Liver (tissue), 9 donors: ENCODE measurements around the gene GAPDH. TPM values are rescaled to one million over a fixed set of nuclear protein-coding genes. Genes with fewer than 3 reads are reported as not detected.
"Not testable (repeated sequence)": the region's sequence is repeated elsewhere in the genome, so short reads cannot be mapped to it uniquely, and the experiment has no call there.

Source experiments
- DNase-seq: peaks from one replicate; pipeline ENCODE4 v3.0.0-alpha.2; 2017; ENCODE audit warnings: low spot score
- H3K27ac ChIP-seq, 2 donors: one replicate each; pipeline ENCODE4 v1.7.0; 2013; ENCODE audit warnings: inconsistent platforms in 2 of 2, low read length in 2 of 2, control low read depth in 1 of 2, low read depth in 1 of 2, mild to moderate bottlenecking in 1 of 2
- H3K27me3 ChIP-seq, 4 donors: one replicate each; pipeline versions ENCODE4 v1.6.1 to v1.7.0; 2013; ENCODE audit warnings: low read length in 3 of 4, inconsistent platforms in 1 of 4, mild to moderate bottlenecking in 1 of 4, moderate library complexity in 1 of 4; ENCODE audit not compliant: control insufficient read depth in 4 of 4, insufficient read depth in 4 of 4
- H3K36me3 ChIP-seq, 4 donors: one replicate each; pipeline versions ENCODE4 v1.6.1 to v1.7.0; 2013; ENCODE audit warnings: low read length in 3 of 4, mild to moderate bottlenecking in 3 of 4, low read depth in 1 of 4, moderate library complexity in 1 of 4; ENCODE audit not compliant: control insufficient read depth in 4 of 4, insufficient read depth in 3 of 4
- H3K4me1 ChIP-seq, 4 donors: one replicate each; pipeline versions ENCODE4 v1.6.1 to v1.7.0; 2013; ENCODE audit warnings: low read length in 3 of 4, mild to moderate bottlenecking in 3 of 4, moderate library complexity in 1 of 4; ENCODE audit not compliant: control insufficient read depth in 4 of 4, insufficient read depth in 4 of 4
- H3K4me3 ChIP-seq, 3 donors: one replicate each; pipeline versions ENCODE4 v1.6.1 to v1.7.0; 2013; ENCODE audit warnings: low read length in 3 of 3, control low read depth in 1 of 3, low read depth in 1 of 3, mild to moderate bottlenecking in 1 of 3
- H3K9ac ChIP-seq, 2 donors: one replicate each; pipeline ENCODE4 v1.7.0; 2013; ENCODE audit warnings: low read length in 2 of 2, mild to moderate bottlenecking in 2 of 2, moderate library complexity in 2 of 2, control low read depth in 1 of 2, low read depth in 1 of 2
- H3K9me3 ChIP-seq, 4 donors: one replicate each; pipeline versions ENCODE4 v1.6.1 to v1.7.0; 2013; ENCODE audit warnings: low read length in 3 of 4; ENCODE audit not compliant: control insufficient read depth in 4 of 4
- ATF3 ChIP-seq: IDR thresholded peaks from 2 replicates; pipeline ENCODE4 v1.6.1; 2016; ENCODE audit warnings: antibody characterized with exemption
- CTCF ChIP-seq: fragments of 150-350 bp; IDR thresholded peaks from 2 replicates; pipeline ENCODE4 v1.5.1; 2017; ENCODE audit warnings: improper control_type of control experiment, low read depth, low read length; ENCODE audit not compliant: missing input control
- EGR1 ChIP-seq, 2 donors: IDR thresholded peaks; 2 replicates each; pipeline ENCODE4 v1.6.1; 2016 to 2018; ENCODE audit warnings: antibody characterized with exemption in 2 of 2, low read depth in 2 of 2
- FOXA1 ChIP-seq: IDR thresholded peaks from 2 replicates; pipeline ENCODE4 v1.6.1; 2016; ENCODE audit warnings: antibody characterized with exemption
- FOXA2 ChIP-seq: IDR thresholded peaks from 2 replicates; pipeline ENCODE4 v1.6.1; 2016; ENCODE audit warnings: antibody characterized with exemption
- GABPA ChIP-seq, 2 donors: IDR thresholded peaks in 1 of 2; conservative IDR thresholded peaks in 1 of 2; 2 replicates each; pipeline ENCODE4 v1.6.1; 2016; ENCODE audit warnings: antibody characterized with exemption in 2 of 2, mild to moderate bottlenecking in 1 of 2, moderate library complexity in 1 of 2
- HNF4G ChIP-seq: IDR thresholded peaks from 2 replicates; pipeline ENCODE4 v1.6.1; 2016; ENCODE audit warnings: antibody characterized with exemption
- JUND ChIP-seq, 2 donors: IDR thresholded peaks; 2 replicates each; pipeline ENCODE4 v1.6.1; 2016; ENCODE audit warnings: antibody characterized with exemption in 2 of 2
- MAX ChIP-seq: IDR thresholded peaks from 2 replicates; pipeline ENCODE4 v1.6.1; 2016; ENCODE audit warnings: antibody characterized with exemption
- NR2F2 ChIP-seq: IDR thresholded peaks from 2 replicates; pipeline ENCODE4 v1.6.1; 2016; ENCODE audit warnings: antibody characterized with exemption
- RAD21 ChIP-seq, 2 donors: IDR thresholded peaks; 2 replicates each; pipeline ENCODE4 v1.6.1; 2016; ENCODE audit warnings: antibody characterized with exemption in 2 of 2, mild to moderate bottlenecking in 2 of 2
- RXRA ChIP-seq, 2 donors: IDR thresholded peaks; 2 replicates each; pipeline ENCODE4 v1.6.1; 2017 to 2018; ENCODE audit warnings: antibody characterized with exemption in 2 of 2, mild to moderate bottlenecking in 1 of 2
- SP1 ChIP-seq: IDR thresholded peaks from 2 replicates; pipeline ENCODE4 v1.6.1; 2018; ENCODE audit warnings: antibody characterized with exemption, mild to moderate bottlenecking
- TAF1 ChIP-seq: conservative IDR thresholded peaks from 2 replicates; pipeline ENCODE4 v1.6.1; 2016; ENCODE audit warnings: antibody characterized with exemption, mild to moderate bottlenecking
- YY1 ChIP-seq: IDR thresholded peaks from 2 replicates; pipeline ENCODE4 v1.6.1; 2016; ENCODE audit warnings: antibody characterized with exemption, mild to moderate bottlenecking
- ZBTB33 ChIP-seq: IDR thresholded peaks from 2 replicates; pipeline ENCODE4 v1.6.1; 2016; ENCODE audit warnings: antibody characterized with exemption
- WGBS: extraction: QIAGEN DNeasy Blood & Tissue Kit; methylation state at CpG from one replicate; pipeline ENCODE4 v1.1.7; 2013; 5-methylcytosine and 5-hydroxymethylcytosine counted together
- polyA plus RNA-seq, 2 donors: library from polyadenylated mRNA; stranded (reverse) in 1 of 2; unstranded in 1 of 2; fragments of 200-250 nt in 1 of 2; fragments of >200 nt in 1 of 2; fragmentation: Nextera tagmentation in 1 of 2; extraction: Ambion mirVana in 1 of 2; gene quantifications; one replicate each; pipeline versions ENCODE4 v1.2.1 to v1.2.3, GENCODE V29; 2013 to 2015
- total RNA-seq, 2 donors: library from RNA; depleted of rRNA; stranded (reverse); fragments of >200 nt; gene quantifications; one replicate each; pipeline ENCODE4 v1.2.3, GENCODE V29; 2014
- donor health status: healthy.
- donor health status: healthy.
- donor health status: healthy.
- donor health status: healthy.
- donor health status: healthy.

Gene GAPDH
- total and polyA plus RNA-seq, 4 donors = 1,234 to 2,082 (median 1,344) TPM

- Histone ChIP-seq H3K4me3 (no peak overlapping the region), H3K27ac (no peak overlapping the region), H3K36me3 (peaks cover 11 to 32% (median 21%) of the 10 kb centered on the region in 4 donors), H3K9ac (no peak overlapping the region), H3K27me3 (no peaks in the 10 kb centered on the region), H3K4me1 (peaks cover 0 to 40% (median 31%) of the 10 kb centered on the region in 4 donors), H3K9me3 (no peaks in the 10 kb centered on the region)
- DNase-seq = no peak
- WGBS = 93% methylated on average over 4 of the region's 4 CpGs
- TF ChIP-seq ATF3 (no peak), MAX (no peak), CTCF (no peak), ZBTB33 (no peak), YY1 (no peak), FOXA2 (no peak), RXRA (IDR thresholded peaks at IDR 0.05) (no peak), TAF1 (no peak), FOXA1 (no peak), EGR1 (IDR thresholded peaks at IDR 0.05; ENCODE audit: low read depth in 2 of 2) (no peak), GABPA (IDR thresholded peaks at IDR 0.05 in 1 of 2, conservative IDR thresholded peaks at IDR 0.05 in 1 of 2) (no peak), RAD21 (IDR thresholded peaks at IDR 0.05) (no peak), SP1 (no peak), NR2F2 (no peak), HNF4G (no peak), JUND (IDR thresholded peaks at IDR 0.05) (no peak)
Measured at GRCh38 chr12:6556857-6557256, 22.5 kb downstream of the GAPDH start.

- 77% methylated on average over 14 of the region's 14 CpGs for WGBS
- H3K4me3 ChIP-seq, H3K27ac ChIP-seq, H3K9ac ChIP-seq, H3K27me3 ChIP-seq, H3K9me3 ChIP-seq, DNase-seq: not testable (repeated sequence)
- Histone ChIP-seq H3K36me3 (peaks cover 16 to 46% (median 31%) of the 10 kb centered on the region in 4 donors), H3K4me1 (peaks cover 0 to 30% (median 23%) of the 10 kb centered on the region in 4 donors)
- peak; percentile 34 for TF ChIP-seq CTCF
- TF ChIP-seq RAD21 (IDR thresholded peaks at IDR 0.05) = peak; percentile 47 to 54
Measured at GRCh38 chr12:6558014-6558760, 23.9 kb downstream of the GAPDH start.
